ENCODE results near the gene ALDH7A1.

Gene ALDH7A1

GRCh38 chr5:126534553-126534952, 60.5 kb downstream of the ALDH7A1 start:
- no peak for DNase-seq (ENCODE audit: low read depth)

GRCh38 chr5:126531543-126532120, 63.4 kb downstream of the ALDH7A1 start:
- DNase-seq (ENCODE audit: low read depth): peak; percentile 55

DNA sequence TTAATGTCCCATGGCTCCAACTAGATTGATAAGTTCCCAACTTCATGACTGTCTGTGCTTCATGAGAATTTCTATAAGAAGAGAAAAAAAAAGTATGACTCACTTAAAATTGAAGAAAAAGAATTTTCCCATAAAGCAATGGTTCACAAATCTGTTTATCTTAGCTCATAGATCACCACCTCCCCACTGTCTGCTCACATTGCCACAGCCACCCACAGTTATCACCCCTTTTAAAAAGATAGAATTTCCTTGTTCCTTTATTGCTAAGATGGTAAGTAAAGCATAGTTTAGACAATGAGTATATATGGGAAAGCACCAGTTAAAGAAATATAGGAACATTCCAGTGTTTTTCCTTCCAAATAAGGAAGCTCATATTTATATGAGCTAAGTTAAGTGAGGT, 67.1 kb downstream of the ALDH7A1 start:
- peak; percentile 94 for DNase-seq (ENCODE audit: low read depth)

- no peak for DNase-seq (ENCODE audit: low read depth)
These were observed 67.9 kb downstream of the ALDH7A1 start for GRCh38 chr5:126527158-126527557.

GRCh38 chr5:126526493-126526892, 68.5 kb downstream of the ALDH7A1 start:
- DNase-seq (ENCODE audit: low read depth): no peak

DNA sequence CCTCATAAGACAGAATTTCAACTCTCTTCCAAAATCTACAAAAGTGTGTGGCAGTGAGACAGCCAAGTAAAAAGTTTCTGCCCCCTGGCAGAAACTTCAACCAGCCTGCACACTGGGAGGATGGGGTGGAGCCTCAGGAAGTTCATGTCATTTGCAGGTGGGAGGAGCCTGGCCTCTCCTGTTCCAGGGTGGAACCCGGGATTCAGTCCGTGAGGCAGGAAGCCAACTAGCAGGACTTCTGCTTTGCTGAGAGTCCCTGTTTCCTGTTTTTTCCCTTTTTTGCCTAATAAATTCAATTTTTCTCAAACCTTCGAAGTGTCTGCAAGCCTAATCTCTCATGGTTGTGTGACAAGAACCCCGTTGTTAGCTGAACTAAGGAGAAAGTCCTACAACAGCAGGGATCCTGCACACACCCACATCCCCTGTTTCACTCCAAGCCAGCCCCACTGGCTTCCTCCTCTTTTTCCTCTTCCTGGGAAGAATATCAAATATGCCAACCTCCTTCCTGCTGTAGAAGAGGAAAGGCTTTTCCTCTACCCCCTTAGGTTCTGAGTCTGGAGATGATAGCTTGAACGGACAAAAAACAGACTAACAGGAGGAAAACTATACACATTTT, 69.3 kb downstream of the ALDH7A1 start:
- peak; percentile 63 for DNase-seq (ENCODE audit: low read depth)

DNA sequence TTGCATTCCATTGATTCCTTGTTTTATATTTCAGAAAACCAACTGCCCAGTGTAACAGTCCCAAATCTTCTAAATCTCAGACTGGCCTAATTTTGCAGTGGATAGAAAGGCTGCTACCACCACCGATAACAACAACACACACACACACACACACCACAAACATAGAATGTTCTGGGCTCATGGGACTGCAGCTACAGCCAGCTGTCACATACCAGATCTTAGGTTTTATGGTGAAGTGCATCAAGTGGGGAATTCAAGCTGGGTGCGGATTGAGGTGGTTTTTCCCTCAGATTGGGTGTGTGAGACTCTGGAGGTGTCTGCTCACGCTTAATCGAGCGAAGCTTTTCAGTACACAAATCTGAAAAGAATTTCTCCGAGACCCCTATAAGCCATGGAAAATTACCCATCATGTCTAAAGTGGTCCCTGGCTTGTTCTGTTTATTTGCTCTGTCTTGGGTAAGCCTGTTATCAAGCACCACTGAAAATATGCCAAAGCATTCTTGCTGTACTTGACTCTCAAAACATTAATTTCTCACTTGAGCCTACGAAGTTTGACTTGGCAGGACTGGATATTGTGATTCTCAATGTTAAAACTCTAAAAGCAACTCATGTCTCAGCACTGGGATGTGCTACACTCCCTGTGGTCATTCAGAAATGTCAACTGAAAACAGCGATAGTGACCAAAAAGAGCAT, 71.1 kb downstream of the ALDH7A1 start:
- DNase-seq (ENCODE audit: low read depth): peak; percentile 48

GRCh38 chr5:126521130-126521529, 73.9 kb downstream of the ALDH7A1 start:
- DNase-seq (ENCODE audit: low read depth): no peak

- DNase-seq (ENCODE audit: low read depth): no peak
These were observed 74.4 kb downstream of the ALDH7A1 start for GRCh38 chr5:126520593-126520953.

DNA sequence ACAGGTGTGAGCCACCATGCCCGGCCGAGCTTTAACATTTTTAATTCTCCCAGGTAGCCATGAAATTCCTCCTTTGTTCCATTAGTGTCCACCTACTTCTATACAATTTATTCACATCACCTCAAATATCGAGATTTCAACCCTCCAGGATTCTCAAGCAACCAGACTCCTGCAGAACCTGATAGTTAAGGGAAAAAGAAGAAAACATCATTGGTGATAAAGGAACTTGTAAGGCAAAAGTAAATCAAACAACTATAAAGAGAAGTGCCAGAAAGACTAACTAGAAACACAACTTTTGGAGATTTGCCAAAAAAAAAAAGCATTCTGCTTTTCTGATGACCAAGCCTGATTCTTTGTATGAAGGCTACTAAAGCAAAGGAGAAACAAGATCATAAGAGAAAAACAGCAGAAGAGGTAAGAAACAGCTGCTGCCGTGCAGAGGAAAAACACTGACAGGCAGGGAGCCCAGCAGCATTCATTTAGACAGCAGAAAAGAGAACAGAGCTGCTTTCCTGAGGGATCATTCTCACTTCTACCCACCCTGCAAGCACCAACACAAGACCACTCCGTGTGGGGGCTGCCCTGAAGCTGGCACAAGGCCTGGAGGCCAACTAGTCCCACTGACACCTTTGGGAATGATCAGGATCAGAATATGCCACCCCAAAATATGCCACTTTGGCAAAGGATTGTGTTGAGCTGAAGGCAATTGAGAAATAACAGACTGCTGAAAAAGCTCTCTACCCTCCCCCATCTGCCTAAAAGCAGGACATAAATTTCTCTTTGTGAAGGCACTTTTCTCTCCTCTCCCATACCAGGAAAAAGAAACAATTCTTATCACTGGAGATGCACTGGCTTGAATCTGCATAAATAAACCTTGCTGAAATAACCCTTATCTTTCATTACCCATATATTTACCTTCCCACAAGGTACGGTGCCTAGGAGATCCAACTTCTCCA, 75.1 kb downstream of the ALDH7A1 start:
- peak; percentile 46 for DNase-seq (ENCODE audit: low read depth)

DNA sequence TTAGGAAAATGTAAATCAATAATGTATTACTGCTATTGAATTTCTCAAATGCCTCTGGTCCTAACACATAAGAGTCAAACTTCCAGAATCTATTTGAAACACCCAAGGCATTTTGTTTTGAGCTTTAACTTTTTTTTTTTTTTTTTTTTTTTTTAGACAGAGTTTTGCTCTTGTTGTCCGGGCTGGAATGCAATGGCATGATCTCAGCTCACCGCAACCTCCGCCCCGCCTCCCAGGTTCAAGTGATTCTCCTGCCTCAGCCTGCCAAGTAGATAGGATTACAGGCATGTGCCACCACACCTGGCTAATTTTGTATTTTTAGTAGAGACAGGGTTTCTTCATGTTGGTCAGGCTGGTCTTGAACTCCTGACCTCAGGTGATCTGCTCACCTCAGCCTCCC, 75.8 kb downstream of the ALDH7A1 start:
- peak; percentile 37 for DNase-seq (ENCODE audit: low read depth)

DNA sequence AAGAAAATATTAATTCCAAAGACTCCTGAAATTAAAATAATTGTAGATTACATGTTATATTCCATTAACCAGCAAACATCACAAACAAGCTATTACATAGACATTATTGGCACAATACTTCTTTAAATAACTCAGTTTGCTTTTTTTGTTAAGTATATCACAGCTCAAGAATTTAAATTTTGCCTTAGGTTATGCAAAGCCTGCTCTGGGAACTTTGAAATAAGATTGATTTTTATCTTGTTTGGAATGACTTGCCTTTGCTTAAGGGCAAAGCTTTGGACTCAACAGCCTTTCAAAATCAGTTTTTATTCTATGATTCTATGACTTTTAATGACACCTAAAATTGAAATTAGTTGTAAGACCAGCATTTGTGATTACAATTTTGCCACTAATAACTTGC, 78.2 kb downstream of the ALDH7A1 start:
- peak; percentile 81 for DNase-seq (ENCODE audit: low read depth)

DNA sequence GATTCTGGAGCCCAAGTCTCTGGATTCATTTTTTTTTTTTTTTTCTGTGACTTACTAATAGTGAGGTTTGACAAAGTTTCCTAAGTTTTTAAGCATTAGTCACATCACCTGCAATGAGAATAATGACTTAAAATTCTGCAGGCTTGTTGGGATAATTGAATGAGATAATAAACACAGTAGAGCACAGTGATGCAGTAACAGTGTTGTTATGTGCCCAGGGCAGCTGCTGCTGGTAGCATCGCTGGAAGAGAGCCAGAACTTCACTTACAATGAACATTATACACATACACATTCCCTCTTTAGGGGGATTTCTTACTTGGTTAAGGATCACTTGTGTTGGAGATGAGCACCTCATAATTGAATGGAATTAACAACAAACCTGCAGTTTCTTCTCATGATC, 78.9 kb downstream of the ALDH7A1 start:
- peak; percentile 94 for DNase-seq (ENCODE audit: low read depth)

DNA sequence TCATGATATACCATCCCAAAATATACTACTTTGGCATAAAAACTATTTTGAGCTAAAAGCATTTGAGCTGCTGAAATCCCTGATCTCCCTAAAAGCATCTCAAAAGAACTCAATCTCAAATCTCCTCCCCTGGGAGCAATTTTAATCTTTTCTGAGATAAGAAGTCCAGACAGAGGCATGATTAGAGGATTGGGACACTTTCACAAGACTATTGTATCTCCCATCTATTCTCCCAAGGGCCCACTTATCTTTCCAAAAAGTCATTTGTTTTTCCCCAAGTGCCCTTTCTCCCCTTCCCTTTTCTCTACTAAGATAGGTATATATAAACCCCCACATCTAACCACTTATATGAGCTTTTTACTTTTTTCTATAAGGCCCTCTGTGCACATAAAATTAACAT, 79.7 kb downstream of the ALDH7A1 start:
- DNase-seq (ENCODE audit: low read depth): no peak

- no peak for DNase-seq (ENCODE audit: low read depth)
These were observed 80.4 kb downstream of the ALDH7A1 start for GRCh38 chr5:126514558-126515141.

DNA sequence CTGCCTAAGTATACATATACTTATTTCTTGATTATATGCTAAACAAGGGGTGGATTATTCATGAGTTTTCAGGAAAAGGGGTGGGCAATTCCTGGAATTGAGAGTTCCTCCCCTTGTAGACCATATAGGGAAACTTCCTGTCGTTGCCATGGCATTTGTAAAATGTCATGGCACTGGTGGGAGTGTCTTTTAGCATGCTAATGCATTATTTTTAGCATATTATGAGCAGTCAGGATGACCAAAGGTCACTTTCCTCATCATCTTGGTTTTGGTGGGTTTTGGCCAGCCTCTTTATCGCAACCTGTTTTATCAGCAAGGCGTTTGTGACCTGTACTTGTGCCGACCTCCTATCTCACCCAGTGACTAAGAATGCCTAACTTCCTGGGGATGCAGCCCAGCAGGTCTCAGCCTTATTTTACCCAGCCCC, 80.9 kb downstream of the ALDH7A1 start:
- DNase-seq (ENCODE audit: low read depth): peak; percentile 83

GRCh38 chr5:126513703-126514102, 81.3 kb downstream of the ALDH7A1 start:
- no peak for DNase-seq (ENCODE audit: low read depth)

DNA sequence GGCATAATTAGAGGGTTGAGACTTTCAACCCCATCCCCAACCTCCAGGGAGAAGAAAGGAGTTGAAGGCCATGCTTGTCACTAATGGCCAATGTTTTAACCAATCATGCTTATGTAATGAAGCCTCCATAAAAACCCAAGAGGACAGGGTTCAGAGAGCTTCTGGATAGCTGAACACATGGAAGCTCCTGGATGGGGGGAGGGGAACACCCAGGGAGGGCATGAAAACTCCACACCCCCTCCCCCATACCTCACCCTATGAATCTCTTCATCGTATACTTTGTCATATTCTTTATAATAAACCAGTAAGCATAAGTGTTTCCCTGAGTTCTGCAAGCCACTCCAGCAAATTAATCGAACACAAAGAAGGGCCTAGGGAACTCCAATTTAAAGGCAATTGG, 81.7 kb downstream of the ALDH7A1 start:
- DNase-seq (ENCODE audit: low read depth): no peak

GRCh38 chr5:126512451-126512850, 82.6 kb downstream of the ALDH7A1 start:
- DNase-seq (ENCODE audit: low read depth): no peak

- no peak for DNase-seq (ENCODE audit: low read depth)
These were observed 83.1 kb downstream of the ALDH7A1 start for GRCh38 chr5:126511961-126512360.

DNA sequence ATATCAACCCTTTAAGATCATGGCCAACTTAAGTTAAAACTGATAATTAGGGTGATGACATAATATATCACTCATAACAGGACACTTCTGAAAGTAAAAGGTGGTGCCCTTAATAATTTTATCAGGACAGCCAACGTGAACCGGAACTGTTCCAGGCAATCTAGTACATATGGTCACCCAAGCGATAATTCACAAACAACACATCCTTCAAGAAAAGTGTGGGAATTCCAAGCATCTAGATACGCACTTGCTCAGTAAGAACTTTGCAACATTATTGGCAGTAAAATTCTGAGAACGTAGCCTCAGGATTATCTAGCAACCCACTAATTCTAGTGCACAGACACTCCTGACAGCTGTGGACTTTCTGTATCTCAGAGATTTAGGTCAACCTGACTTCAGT, 85.7 kb downstream of the ALDH7A1 start:
- DNase-seq (ENCODE audit: low read depth): peak; percentile 40

- peak; percentile 65 for DNase-seq (ENCODE audit: low read depth)
These were observed 86.1 kb downstream of the ALDH7A1 start for GRCh38 chr5:126508962-126509279.
